T-helper 1 cell treated with Interleukin-12 subunit alpha and Interleukin-12 subunit beta and Interleukin-4 antibody, amounts not matched to agents 30 μg/mL and 1 μg/mL, for 36 hours (primary cell): Measurements from ENCODE around the gene SAT1.

Experiments used
- H3K27ac Mint-ChIP-seq: one replicate; pipeline ENCODE4 v1.8.0; 2021; ENCODE audit warnings: mild to moderate bottlenecking, mixed read lengths
- H3K27me3 Mint-ChIP-seq: one replicate; pipeline ENCODE4 v1.8.0; 2021; ENCODE audit warnings: low read depth, mixed read lengths
- H3K36me3 Mint-ChIP-seq: one replicate; pipeline ENCODE4 v1.8.0; 2021; ENCODE audit warnings: low read depth, mixed read lengths
- H3K4me1 Mint-ChIP-seq: one replicate; pipeline ENCODE4 v1.8.0; 2021; ENCODE audit warnings: low read depth, mixed read lengths
- H3K4me3 Mint-ChIP-seq: one replicate; pipeline ENCODE4 v1.8.0; 2021; ENCODE audit warnings: mild to moderate bottlenecking, moderate library complexity, mixed read lengths
- H3K9me3 Mint-ChIP-seq: one replicate; pipeline ENCODE4 v1.8.0; 2021; ENCODE audit warnings: mixed read lengths

SAT1 gene

DNA sequence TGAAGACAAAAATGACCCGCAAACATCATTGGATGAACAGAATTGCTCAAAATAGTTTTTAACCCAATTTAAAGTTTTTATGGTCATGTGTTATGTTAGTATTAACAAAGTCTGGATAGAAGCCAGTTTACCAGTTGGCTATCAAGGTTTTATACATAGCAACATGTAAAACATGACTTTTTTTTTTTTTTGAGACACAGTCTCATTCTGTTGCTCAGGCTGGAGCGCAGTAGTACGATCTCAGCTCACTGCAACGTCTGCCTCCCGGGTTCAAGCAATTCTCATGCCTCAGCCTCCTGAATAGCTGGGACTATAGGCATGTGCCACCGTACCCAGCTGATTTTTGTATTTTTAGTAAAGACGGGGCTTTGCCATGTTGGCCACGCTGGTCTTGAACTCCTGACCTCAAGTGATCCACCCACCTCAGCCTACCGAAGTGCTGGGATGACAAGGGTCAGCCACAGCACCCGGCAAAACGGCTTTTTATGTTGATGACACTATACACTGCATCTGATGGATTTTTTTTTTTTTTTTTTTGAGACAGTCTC, 3.4 kb downstream of the SAT1 start:
- H3K27ac Mint-ChIP-seq, result no peak overlapping the region
- peaks cover 29% of the 10 kb centered on the region for H3K4me1 Mint-ChIP-seq
- H3K9me3 Mint-ChIP-seq, result no peaks in the 10 kb centered on the region
- H3K36me3 Mint-ChIP-seq, result peaks cover 22% of the 10 kb centered on the region
- no peak overlapping the region for H3K4me3 Mint-ChIP-seq
- H3K27me3 Mint-ChIP-seq, result no peaks in the 10 kb centered on the region

DNA sequence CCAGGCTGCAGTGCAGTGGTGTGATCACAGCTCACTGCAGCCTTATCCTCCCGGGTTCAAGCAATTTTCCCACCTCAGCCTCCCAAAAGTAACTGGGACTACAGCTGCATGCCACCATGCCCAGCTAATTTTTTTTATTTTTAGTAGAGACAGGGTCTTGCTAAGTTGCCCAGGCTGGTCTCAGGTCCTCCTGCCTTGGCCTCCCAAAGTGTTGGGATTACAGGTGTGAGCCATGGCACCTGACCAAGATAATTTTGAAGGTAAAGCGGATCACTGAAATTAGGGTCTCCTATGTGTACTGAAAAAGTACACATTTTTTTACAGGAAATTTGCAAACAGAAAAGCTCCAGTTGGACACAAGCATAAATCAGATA, 4.8 kb downstream of the SAT1 start:
- Mint-ChIP-seq H3K27ac (no peak overlapping the region), H3K4me1 (peaks cover 20% of the 10 kb centered on the region), H3K9me3 (no peaks in the 10 kb centered on the region), H3K36me3 (peaks cover 21% of the 10 kb centered on the region), H3K27me3 (no peaks in the 10 kb centered on the region), H3K4me3 (no peak overlapping the region)

DNA sequence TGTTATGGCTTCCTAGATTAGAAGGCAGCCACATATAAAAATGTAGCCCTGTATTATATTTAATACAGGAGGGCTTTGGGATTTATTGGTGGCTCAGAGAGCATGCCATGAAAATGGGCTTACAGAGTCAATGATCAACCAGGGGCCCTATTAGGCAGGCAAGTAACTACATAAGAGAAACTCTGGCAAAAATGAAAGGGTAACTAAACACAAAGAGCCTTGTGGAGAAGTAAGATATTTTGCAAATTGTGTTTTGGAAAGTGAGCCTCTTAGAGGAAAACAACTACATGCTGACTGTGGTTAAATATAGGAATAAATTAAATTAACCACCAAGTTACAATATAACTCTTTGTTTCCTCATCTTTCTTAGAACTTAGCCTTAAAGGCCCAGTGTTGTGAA, 5.5 kb downstream of the SAT1 start:
- Mint-ChIP-seq H3K27ac (no peak overlapping the region), H3K9me3 (no peaks in the 10 kb centered on the region), H3K27me3 (no peaks in the 10 kb centered on the region), H3K36me3 (peaks cover 20% of the 10 kb centered on the region), H3K4me1 (peaks cover 20% of the 10 kb centered on the region), H3K4me3 (no peak overlapping the region)

DNA sequence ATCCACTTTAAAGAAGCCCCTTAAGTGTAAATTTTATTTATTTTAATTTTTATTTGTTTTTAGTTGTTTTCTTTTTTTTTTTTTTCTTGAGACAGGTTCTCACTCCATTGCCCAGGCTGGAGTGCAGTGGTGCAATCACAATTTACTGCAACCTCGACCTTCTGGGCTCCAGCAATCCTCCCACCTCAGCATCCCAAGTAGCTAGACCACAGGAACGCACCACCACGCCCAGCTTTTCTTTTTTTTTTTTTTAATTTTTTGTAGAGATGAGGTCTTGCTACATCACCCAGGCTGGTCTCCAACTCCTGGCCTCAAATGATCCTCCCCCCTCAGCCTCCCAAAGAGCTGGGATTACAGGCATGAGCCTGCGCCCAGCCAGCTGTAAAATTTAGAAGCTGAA, 6.0 kb downstream of the SAT1 start:
- H3K36me3 Mint-ChIP-seq, result peaks cover 16% of the 10 kb centered on the region
- no peak overlapping the region for H3K27ac Mint-ChIP-seq
- H3K4me1 Mint-ChIP-seq, result peaks cover 18% of the 10 kb centered on the region
- no peaks in the 10 kb centered on the region for H3K27me3 Mint-ChIP-seq
- no peaks in the 10 kb centered on the region for H3K9me3 Mint-ChIP-seq
- H3K4me3 Mint-ChIP-seq, result no peak overlapping the region

DNA sequence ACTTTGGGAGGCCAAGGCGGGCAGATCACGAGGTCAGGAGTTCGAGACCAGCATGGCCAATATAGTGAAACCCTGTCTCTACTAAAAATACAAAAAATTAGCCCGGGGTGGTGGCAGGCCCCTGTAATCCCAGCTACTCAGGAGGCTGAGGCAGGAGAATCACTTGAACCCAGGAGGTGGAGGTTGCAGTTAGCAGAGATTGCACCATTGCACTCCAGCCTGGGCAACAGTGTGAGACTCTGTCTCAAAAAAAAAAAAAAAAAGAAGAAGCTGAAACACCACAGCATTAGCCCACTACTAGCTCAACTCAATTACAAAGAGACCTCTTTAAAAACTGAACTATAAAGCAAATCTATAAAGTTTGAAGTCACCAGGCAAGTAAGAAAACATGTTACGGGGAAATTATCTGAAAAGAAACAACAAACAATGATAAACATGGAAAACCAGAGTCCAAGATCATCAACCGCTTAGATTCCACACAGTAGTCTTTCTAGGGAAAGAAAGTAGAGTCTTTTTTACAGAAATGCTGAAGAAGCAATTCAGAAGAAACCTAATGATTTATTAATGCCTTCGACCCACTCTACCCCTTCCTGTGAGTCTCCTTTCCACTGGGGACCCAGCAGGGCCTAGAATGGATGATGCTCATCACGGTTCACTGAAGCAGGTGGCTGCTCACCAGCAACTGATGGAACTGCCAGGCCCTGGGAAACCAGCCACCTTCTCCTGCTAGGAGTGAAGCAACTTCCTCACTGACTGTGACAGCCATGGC, 6.6 kb downstream of the SAT1 start:
- H3K9me3 Mint-ChIP-seq, result no peaks in the 10 kb centered on the region
- H3K4me1 Mint-ChIP-seq, result peaks cover 12% of the 10 kb centered on the region
- no peaks in the 10 kb centered on the region for H3K27me3 Mint-ChIP-seq
- H3K36me3 Mint-ChIP-seq, result peaks cover 10% of the 10 kb centered on the region
- H3K4me3 Mint-ChIP-seq, result no peak overlapping the region
- H3K27ac Mint-ChIP-seq, result no peak overlapping the region

DNA sequence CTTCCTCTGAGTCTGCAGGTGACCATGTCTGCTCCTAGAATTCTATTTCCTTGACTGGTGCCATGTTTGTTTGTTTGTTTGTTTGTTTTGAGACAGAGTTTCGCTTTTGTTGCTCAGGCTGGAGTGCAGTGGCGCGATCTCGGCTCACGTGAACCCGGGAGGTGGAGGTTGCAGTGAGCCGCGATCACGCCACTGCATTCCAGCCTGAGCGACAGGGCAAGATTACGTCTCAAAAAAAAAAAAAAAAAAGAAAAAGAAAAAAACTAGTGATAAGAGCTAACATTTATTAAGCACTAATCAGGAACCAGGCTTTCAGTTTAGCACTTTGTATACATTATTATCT, 7.2 kb downstream of the SAT1 start:
- H3K27ac Mint-ChIP-seq, result no peak overlapping the region
- no peaks in the 10 kb centered on the region for H3K9me3 Mint-ChIP-seq
- H3K4me3 Mint-ChIP-seq, result no peak overlapping the region
- no peaks in the 10 kb centered on the region for H3K27me3 Mint-ChIP-seq
- H3K36me3 Mint-ChIP-seq, result peaks cover 8% of the 10 kb centered on the region
- peaks cover 8% of the 10 kb centered on the region for H3K4me1 Mint-ChIP-seq

DNA sequence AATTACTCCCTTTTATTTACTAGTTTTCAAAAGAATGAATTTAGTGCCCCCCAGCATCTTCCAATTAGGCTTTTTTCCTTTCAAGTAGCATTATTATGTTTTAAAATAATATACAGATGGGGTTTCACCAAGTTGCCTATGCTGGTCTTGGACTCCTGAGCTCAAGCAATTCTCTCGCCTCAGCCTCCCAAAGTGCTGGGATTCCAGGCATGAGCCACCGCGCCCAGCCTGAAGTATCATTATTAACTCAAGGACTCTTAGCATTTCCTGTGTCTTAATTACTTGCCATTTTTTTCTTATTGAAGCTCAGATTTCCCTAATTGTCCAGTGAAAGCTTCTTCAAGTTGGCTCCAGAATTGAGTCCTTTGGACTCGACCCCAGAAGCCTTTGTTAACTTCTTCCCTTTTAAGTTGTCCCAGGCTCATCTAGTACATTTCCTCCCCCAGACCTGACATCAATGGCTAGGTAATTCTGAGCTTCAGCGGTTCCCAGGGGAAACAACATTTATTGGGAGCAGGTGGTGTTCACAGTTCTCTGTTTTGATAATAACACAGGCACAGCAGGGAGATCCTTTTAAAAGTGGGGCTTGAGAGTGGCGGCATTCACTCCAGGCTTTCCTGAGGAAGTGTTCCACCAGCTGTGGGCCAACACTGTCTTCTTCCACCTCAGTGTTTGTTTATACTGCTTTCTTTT, 10.0 kb downstream of the SAT1 start:
- no peaks in the 10 kb centered on the region for H3K36me3 Mint-ChIP-seq
- no peak overlapping the region for H3K4me3 Mint-ChIP-seq
- H3K27me3 Mint-ChIP-seq, result no peaks in the 10 kb centered on the region
- no peaks in the 10 kb centered on the region for H3K4me1 Mint-ChIP-seq
- H3K27ac Mint-ChIP-seq, result no peak overlapping the region
- H3K9me3 Mint-ChIP-seq, result no peaks in the 10 kb centered on the region

DNA sequence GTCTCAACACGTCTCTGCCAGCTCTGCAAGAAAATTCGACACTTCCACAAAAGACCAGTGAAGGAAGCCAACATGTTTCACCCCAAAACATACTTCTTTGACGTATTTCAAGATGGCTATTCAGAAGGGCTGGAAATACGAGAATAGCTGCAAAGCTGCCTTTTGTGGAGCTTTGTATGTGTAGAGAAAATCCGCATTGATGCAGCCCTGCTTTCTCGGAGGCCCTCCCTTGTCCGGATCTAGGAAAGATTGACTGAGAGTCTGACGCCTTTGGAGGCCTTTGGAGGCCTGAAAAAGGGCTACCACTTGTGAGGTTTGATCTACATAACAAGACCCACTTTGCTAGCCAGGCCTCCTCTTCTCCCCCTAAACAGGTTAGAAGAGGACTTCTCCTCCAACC, 12.2 kb downstream of the SAT1 start:
- Mint-ChIP-seq H3K27ac (no peak overlapping the region), H3K27me3 (no peaks in the 10 kb centered on the region), H3K9me3 (no peaks in the 10 kb centered on the region), H3K36me3 (no peaks in the 10 kb centered on the region), H3K4me3 (no peak overlapping the region), H3K4me1 (no peaks in the 10 kb centered on the region)

DNA sequence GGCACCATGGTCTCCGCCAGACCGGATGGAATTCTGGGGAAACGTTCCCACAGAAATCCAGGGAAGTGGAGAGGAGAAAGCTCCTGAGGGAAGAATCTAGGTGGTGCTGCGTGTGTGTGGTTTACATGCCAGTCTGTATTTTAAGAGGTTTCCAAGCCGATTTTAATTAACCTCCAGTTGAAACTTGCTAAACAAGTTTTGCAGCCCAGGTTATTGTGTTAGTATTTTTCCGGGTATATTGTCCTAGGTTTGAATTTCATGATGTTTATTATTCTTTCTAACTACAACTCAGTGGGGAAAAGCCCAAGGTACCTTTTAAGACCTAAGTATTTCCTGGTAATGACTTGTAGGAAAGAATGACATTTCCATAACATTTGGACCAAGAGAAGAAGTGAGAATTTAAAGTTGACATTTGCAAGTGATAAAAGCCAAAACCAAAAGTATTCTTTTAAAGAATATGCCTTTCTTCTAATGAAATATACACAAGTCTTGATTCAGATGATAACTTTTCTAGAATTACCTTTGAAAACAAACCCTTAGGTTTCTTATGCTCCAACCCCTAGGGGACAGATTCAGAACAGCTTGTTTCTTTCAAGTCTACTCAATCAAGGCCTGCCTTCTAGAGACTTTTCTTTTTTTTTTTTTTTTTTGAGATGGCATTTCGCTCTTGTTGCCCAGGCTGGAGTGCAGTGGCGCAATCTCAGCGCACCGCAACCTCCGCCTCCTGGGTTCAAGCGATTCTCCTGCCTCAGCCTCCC, 14.6 kb downstream of the SAT1 start:
- Mint-ChIP-seq H3K27ac (no peak overlapping the region), H3K27me3 (no peaks in the 10 kb centered on the region), H3K4me1 (peaks cover 2% of the 10 kb centered on the region), H3K36me3 (no peaks in the 10 kb centered on the region), H3K9me3 (no peaks in the 10 kb centered on the region), H3K4me3 (no peak overlapping the region)

DNA sequence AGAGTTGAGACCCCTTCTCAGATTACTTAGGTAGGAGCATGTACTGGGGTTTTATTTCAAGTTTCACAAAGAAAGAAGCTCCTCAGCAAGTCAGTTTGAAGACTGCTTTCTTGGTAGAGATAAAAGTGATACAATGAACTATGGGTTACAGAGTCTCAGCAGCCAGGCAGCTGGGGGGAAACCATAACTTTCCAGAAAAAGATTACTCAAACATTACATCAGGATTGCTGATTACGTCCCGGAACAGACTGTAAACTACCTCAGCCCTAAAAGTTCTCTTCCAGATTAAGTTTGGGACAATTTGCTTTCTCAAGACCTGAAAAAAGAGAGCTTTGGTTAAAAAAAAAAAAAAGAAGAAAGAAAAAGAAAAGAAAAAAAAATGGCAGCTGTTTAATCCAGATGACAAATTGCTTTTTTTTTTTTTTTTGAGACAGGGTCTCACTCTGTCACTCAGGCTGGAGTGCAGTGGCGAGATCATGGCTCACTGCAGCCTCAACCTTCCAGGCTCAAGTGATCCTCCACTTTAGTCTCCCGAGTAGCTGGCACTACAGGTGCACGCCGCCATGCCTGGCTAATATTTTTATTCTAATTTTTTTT, 16.6 kb downstream of the SAT1 start:
- H3K4me3 Mint-ChIP-seq, result no peak overlapping the region
- no peaks in the 10 kb centered on the region for H3K27me3 Mint-ChIP-seq
- no peaks in the 10 kb centered on the region for H3K9me3 Mint-ChIP-seq
- H3K36me3 Mint-ChIP-seq, result no peaks in the 10 kb centered on the region
- no peak overlapping the region for H3K27ac Mint-ChIP-seq
- H3K4me1 Mint-ChIP-seq, result peaks cover 5% of the 10 kb centered on the region

DNA sequence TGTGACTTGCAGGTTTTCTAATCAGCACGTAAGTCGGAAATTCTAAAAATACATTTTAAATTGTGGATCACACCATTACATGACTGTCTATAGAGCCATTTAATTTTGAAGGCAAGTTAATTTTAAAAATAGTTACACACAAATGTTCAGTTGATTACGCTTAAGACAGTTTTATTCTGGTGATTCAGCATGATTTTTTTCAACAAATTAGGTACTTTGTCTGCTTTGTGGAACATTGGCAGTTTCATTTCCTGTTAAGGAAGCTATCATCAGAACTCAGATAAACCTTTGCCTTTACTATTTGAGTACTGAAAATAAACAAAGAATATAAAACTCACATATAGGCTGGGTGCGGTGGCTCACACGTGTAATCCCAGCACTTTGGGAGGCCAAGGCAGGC, 19.5 kb downstream of the SAT1 start:
- Mint-ChIP-seq H3K27me3 (no peaks in the 10 kb centered on the region), H3K4me1 (peaks cover 5% of the 10 kb centered on the region), H3K9me3 (no peaks in the 10 kb centered on the region), H3K4me3 (no peak overlapping the region), H3K27ac (no peak overlapping the region), H3K36me3 (no peaks in the 10 kb centered on the region)

DNA sequence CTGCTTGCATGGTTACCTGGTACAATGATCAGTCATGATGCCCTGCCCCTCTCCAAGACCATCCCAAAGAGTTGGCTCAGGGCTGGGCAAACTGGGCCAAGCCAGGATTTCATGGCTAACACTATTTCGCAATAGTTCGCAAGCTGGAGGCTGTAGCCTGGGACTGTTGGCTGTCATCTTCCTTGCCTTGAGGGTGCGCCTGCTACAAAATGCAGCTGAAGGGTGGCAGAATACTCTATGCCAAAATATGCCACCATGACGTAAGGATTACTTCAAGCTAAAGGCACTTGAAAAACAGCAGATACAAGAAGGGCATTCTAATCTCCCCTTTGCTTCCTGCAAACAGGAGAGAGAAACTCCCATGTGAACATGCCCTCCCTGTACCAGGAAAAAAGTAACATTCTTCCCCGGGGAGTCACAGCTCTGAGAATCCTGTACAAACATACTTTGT, 21.0 kb downstream of the SAT1 start:
- Mint-ChIP-seq H3K4me3 (no peak overlapping the region), H3K4me1 (peaks cover 5% of the 10 kb centered on the region), H3K9me3 (no peaks in the 10 kb centered on the region), H3K27me3 (no peaks in the 10 kb centered on the region), H3K27ac (no peak overlapping the region), H3K36me3 (no peaks in the 10 kb centered on the region)

DNA sequence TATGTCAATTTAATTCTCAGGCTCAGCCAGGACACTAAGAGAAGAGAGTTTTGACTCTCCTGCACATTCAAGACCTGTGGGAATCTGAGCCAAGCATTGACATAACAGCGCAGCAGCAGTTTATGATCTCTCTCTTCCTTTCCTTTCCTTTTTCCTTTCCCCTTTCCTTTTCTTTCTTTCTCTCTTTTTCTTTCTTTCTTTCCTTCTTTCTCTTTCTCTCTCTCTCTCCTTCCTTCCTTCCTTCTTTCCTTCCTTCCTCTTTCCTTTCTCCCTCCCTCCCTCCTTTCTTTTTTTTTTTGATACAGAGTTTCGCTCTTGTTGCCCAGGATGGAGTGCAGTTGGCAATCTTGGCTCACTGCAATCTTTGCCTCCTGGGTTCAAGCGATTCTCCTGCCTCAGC, 21.6 kb downstream of the SAT1 start:
- Mint-ChIP-seq H3K36me3 (no peaks in the 10 kb centered on the region), H3K27me3 (no peaks in the 10 kb centered on the region), H3K27ac (no peak overlapping the region), H3K4me3 (no peak overlapping the region), H3K9me3 (no peaks in the 10 kb centered on the region), H3K4me1 (peaks cover 5% of the 10 kb centered on the region)

DNA sequence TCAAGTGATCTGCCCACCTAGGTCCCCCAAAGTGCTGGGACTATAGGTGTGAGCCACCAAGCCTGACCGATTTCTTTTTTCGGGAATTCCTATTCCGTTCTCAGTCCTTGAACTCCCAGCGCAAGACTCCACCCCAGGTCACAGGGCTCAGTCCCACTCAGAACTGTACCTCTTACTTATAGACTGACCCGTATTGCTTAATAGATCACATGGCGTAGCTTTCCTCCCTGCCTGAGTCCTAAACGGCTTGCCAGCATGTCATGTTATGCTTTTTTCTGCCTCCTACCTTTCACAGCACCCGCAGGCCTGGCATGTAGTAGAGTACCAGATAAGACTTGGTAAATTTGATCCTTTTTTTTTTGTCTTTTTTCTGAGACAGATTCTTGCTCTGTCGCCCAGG, 22.4 kb downstream of the SAT1 start:
- no peaks in the 10 kb centered on the region for H3K27me3 Mint-ChIP-seq
- H3K36me3 Mint-ChIP-seq, result no peaks in the 10 kb centered on the region
- H3K4me3 Mint-ChIP-seq, result no peak overlapping the region
- H3K4me1 Mint-ChIP-seq, result peaks cover 5% of the 10 kb centered on the region
- no peaks in the 10 kb centered on the region for H3K9me3 Mint-ChIP-seq
- H3K27ac Mint-ChIP-seq, result no peak overlapping the region
